HG02840 (cell line): ENCODE data around the gene C11orf42.

ENCODE experiments used
- ATAC-seq: cut with Tn5 transposase; IDR thresholded peaks from one replicate; pipeline ENCODE4 v1.9.1; 2021; ENCODE audit warnings: mild to moderate bottlenecking, moderate library complexity, moderate number of reproducible peaks; ENCODE audit not compliant: unreplicated experiment, low FRiP score

The C11orf42 gene, protein sequence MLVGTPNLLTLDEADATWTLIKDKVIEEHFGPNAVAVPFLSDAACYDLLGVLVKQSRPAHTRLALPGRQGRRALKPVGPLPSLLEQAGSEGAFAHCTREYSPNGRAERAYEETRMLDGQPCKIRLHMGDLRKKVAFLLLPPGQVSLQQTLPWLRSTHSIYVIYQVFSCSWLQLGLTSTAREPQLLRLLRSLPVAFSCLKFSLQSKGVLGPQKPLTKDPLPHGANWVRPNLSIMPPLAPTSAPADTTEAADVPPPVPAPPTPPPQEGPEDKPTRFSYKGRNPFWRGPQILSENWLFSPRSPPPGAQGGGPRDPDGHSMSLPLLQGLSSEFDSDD

GRCh38 chr11:6205366-6205765 lies at the start of gene C11orf42:
C11orf42 (plus strand) TSS chr11:6205557; CDS start chr11:6205616, 59 bp downstream.
- no peak for ATAC-seq

DNA sequence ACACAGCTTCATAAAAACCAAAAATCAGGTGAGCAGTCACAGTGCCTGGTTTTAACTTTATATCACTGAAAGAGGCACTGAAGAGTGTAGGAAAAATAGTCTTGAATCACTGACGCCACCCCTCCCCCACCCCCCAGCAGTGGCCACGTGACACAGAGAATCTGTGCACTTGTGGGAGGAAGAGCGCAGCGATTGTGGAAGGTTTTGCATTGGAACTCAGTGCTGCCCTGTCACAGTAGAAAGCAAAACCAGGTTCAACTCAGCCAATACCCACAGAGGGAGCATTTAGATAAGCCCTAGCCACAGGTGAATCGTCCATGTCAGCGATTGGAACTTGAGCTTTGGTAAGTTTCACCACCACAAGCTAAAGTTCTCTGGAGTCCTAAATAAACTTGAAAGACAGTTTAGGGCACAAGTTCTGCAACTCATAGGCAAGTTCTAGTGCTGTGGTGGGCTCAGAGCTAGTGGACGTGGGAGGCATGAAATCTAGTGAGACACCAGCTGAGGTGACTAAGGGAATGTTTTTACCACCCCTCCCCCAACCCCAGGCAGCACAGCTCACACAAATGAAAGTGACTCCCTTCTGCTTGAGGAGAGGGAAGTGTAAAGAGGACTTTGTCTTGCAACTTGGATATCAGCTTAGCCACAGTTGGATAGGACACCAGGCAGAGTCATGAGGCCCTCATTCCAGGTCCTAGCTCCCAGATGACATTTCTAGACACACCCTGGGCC lies 48.6 kb upstream of the C11orf42 start:
- no peak for ATAC-seq

GRCh38 chr11:6170226-6170625 lies 35.1 kb upstream of the C11orf42 start, which contains the start of gene OR52B2:
OR52B2 (minus strand) TSS chr11:6170326; CDS start chr11:6170326, 0 bp downstream.
- no peak for ATAC-seq

DNA sequence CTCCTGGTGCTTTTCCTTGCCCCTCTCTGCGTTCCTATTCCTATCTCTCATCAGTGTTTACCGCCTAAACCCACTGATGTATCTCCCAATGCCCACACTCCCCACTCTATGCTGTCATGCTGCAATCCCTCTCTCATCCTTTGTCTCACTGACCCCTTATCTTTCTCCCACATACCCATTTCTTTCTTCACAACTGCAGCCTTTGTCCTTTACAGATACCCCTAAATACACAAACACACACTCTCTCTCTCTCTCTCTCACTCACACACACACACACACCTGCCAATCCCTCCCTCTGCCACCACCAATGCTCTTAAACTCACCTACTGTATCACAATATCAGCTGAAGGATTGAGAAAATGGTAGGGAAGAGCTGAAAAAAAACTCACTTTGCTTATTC lies 29.9 kb upstream of the C11orf42 start:
- no peak for ATAC-seq

DNA sequence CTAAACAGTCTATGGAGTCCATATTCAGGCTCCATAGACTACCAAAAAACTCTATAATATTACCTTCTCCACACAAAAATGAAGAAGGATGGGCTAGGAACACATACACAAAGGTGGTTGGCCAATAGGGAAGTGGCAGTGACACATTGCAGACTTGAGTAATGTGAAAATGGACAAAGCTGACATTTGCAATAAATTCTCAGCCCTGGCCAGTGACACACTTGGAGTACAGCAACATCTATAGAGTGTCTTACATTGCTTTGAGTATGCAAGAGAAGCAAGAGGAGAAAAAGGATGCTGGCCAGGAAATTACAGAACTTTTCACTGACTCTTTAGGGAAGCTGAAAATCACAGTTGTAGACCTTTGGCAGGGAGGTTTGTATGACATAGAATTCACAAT lies 13.6 kb upstream of the C11orf42 start:
- ATAC-seq, result no peak

GRCh38 chr11:6194065-6194581 lies 11.2 kb upstream of the C11orf42 start:
- ATAC-seq, result no peak

- no peak for ATAC-seq
Observed at GRCh38 chr11:6196396-6196795, 9.0 kb upstream of the C11orf42 start.

GRCh38 chr11:6197466-6198200 lies 7.7 kb upstream of the C11orf42 start:
- no peak for ATAC-seq

GRCh38 chr11:6199174-6199810 lies 6.1 kb upstream of the C11orf42 start, which contains the start of gene OR52W1:
OR52W1 (plus strand) TSS chr11:6199224; CDS start chr11:6199224, 0 bp downstream.
- no peak for ATAC-seq

DNA sequence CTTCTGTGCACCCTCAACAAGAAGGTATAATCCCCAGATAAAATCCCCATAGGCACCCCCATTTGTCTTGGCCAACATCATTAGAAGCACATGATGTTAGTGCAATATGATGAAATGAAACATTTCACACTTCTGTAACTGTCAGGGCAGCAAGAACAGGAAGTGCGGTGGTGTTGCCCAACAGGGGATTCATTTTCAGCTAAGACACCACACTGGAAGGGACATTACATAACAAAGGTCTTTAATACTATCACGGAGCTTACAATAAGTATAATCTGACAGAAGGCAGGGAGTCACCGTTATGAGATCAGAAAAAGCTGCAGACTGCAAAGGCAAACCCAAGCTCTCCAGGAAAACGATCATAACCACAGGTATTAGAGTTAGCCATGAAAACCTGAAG lies 4.4 kb upstream of the C11orf42 start:
- no peak for ATAC-seq

DNA sequence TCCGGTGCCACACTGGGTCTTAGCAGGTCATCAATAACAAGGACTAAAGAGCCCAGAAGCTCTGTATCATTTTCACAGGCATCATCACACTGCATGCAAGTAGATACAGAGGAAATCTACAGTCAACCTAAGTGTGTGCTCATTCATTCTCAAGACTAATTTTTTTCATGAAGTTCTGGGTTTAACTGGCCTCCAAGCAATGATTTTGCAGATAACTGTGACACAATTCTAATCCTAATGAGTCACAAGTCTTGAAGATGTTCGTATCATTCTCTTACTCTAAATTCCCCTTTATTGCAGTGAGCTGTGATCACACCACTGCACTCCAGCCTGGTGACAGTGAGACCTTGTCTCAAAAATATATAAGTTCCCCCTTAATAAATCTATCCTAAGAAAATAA lies 3.9 kb upstream of the C11orf42 start:
- ATAC-seq, result no peak

GRCh38 chr11:6202041-6202440 lies 3.3 kb upstream of the C11orf42 start:
- ATAC-seq, result no peak

DNA sequence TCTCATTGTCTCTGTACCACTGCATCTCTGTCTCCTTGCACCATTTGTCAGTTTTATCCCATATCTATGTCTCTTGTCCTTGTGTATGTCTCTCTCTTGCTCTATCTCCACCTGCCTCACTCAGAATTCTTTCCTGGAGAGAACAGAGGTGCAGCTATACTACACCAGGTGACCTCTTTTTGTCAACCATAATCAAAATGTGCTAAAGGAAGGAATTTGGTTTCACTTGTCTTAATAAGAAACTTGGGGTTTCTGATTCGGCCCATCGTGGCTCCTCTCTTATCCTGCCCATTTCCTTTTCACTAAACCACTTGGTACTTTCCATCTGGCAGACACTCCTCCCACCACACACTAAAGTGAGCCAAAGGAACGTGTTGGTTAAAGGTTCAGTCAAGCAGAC lies 2.0 kb upstream of the C11orf42 start:
- ATAC-seq, result no peak

- no peak for ATAC-seq
Observed at GRCh38 chr11:6204706-6205105, 651 bp upstream of the C11orf42 start.

DNA sequence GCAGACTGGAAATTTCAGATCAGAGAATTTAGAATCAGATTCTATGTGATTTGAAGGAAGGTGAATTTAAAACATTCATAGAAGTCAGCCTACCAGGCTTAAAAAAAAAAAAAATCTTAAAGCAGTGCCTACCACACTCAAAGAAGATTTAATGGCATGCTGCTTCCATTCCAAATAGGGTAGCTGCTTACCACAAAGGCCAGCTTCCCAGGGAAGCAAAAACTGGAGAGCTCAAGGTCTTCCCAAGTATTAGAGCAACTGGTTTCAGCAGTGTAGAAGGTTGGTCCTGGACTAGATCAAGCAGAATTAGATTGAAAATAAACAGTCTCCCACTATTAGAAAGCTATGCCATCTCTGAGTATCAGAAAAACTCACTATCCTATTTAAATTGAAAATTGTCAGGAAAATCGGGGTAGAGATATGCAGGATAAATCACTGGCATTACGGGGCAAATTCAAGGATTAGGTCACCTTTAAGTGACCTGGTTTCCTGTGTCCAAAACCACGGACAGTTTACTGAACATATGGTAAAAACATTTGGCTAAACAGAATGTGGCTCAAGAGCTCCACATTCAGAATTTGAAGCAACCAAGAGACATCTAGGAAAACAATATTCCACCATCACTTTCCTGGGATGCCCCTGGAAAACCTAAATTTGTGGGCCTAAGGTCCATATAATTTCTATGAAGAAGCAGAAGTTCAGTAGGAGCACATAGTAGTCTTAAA lies 1.3 kb downstream of the C11orf42 start:
- no peak for ATAC-seq

GRCh38 chr11:6209801-6210200 lies 4.4 kb downstream of the C11orf42 start:
- ATAC-seq, result no peak

DNA sequence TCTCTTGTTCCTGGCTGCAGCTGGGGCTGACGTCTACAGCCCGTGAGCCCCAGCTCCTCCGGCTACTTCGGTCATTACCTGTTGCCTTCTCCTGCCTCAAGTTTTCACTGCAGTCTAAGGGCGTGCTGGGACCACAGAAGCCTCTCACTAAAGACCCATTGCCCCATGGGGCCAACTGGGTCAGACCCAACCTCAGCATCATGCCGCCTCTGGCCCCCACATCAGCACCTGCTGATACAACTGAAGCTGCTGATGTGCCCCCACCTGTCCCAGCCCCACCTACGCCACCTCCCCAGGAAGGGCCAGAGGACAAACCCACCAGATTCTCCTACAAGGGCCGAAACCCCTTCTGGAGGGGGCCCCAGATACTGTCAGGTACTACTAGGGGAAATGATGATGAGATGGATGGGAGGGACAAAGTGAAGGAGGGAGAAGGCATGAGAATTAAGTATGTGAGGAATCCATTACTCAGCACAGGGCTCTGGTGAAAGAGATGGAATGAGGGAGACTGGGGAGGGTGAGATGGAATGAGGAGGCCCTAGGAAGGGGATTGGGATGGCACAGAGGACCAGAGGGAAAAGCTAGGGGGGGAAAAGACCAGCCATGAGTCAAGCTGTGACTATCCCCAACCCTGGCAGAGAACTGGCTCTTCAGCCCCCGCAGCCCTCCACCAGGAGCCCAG lies 5.1 kb downstream of the C11orf42 start:
- ATAC-seq, result no peak

DNA sequence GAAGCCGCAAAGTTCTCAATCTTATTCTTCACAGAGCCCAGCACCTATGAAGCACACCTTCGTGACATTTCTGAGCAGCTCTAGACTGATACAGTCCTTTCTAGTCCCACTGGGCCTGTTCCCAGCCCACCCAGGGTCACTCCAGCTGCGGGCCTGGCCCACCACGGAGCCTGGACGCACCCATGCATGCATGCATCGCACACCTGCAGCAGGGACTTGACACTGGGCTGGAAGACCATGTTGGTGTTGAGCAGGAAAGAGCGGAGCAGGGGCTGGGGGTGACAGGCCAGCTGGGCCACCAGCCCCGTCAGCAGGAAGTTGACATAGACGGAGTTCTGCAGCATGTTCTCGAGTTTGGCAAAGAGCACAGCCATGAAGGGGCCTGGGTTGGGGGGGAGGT lies 9.2 kb downstream of the C11orf42 start:
- no peak for ATAC-seq

- ATAC-seq, result no peak
Observed at GRCh38 chr11:6216501-6216900, 11.1 kb downstream of the C11orf42 start.
